OCI-LY3 (cell line): ENCODE results near the gene FAM53C.

ENCODE experiments used
- CTCF ChIP-seq: fragments of 200-600, 300-600 bp; sonication (generic); IDR thresholded peaks from 2 replicates; pipeline ENCODE4 v1.5.1; 2014; ENCODE audit warnings: antibody characterized with exemption, low read length, low read depth
- EZH2phosphoT487 ChIP-seq: fragments of 200-600 bp; shearing (Covaris generic); IDR thresholded peaks from 2 replicates; pipeline ENCODE4 v1.6.1; 2018; ENCODE audit warnings: antibody characterized with exemption, mixed run types, low read depth

GRCh38 chr5:138385660-138386059 lies 47.6 kb downstream of the FAM53C start:
- no peak for TF ChIP-seq CTCF
- no peak for TF ChIP-seq EZH2phosphoT487
